Measurements from ENCODE around the gene SEPTIN3. TPM values are rescaled to one million over a fixed set of nuclear protein-coding genes. Genes with fewer than 3 reads are reported as not detected.

Gene SEPTIN3
- total and polyA plus RNA-seq, 2 experiments from 2014 or later, result 2.9 to 3.9 TPM

GRCh38 chr22:42001706-42002105 is 32.5 kb downstream of the SEPTIN3 start:
- TF ChIP-seq CTCF (IDR thresholded peaks at IDR 0.05; ENCODE audit: low read depth, low read length), result no peak

GRCh38 chr22:42007922-42008321 is 38.7 kb downstream of the SEPTIN3 start:
- Histone ChIP-seq H3K9me3 (ENCODE audit: low read depth) (no peaks in the 10 kb centered on the region), H3K27ac (no peak overlapping the region), H3K4me1 (ENCODE audit: low read depth) (no peaks in the 10 kb centered on the region), H3K36me3 (no peaks in the 10 kb centered on the region), H3K27me3 (no peaks in the 10 kb centered on the region), H3K4me3 (no peak overlapping the region)
- TF ChIP-seq CTCF (IDR thresholded peaks at IDR 0.05; ENCODE audit: low read depth, low read length), result no peak
- no peak for DNase-seq (ENCODE audit: low read depth in 1 of 2, low spot score in 1 of 2)

More at GRCh38 chr22:42001706-42002105, 32.5 kb downstream of the SEPTIN3 start:
- H3K4me1 ChIP-seq (ENCODE audit: low read depth), result no peaks in the 10 kb centered on the region
- H3K4me3 ChIP-seq, result no peak overlapping the region
- DNase-seq (ENCODE audit: low read depth in 1 of 2, low spot score in 1 of 2), result no peak
- no peaks in the 10 kb centered on the region for H3K36me3 ChIP-seq
- H3K27me3 ChIP-seq, result no peaks in the 10 kb centered on the region
- no peaks in the 10 kb centered on the region for H3K9me3 ChIP-seq (ENCODE audit: low read depth)
- H3K27ac ChIP-seq, result no peak overlapping the region

- TF ChIP-seq CTCF (IDR thresholded peaks at IDR 0.05; ENCODE audit: low read depth, low read length), result no peak
- no peaks in the 10 kb centered on the region for H3K4me1 ChIP-seq (ENCODE audit: low read depth)
Observed at GRCh38 chr22:42010778-42011177, 41.5 kb downstream of the SEPTIN3 start.

GRCh38 chr22:42013385-42013784 is 44.1 kb downstream of the SEPTIN3 start:
- Histone ChIP-seq H3K27me3 (peaks cover 2% of the 10 kb centered on the region), H3K4me3 (no peak overlapping the region), H3K36me3 (no peaks in the 10 kb centered on the region), H3K27ac (no peak overlapping the region), H3K4me1 (ENCODE audit: low read depth) (no peaks in the 10 kb centered on the region), H3K9me3 (ENCODE audit: low read depth) (no peaks in the 10 kb centered on the region)
- no peak for TF ChIP-seq CTCF (IDR thresholded peaks at IDR 0.05; ENCODE audit: low read depth, low read length)
- no peak for DNase-seq (ENCODE audit: low read depth in 1 of 2, low spot score in 1 of 2)

More at GRCh38 chr22:42010778-42011177, 41.5 kb downstream of the SEPTIN3 start:
- DNase-seq (ENCODE audit: low read depth in 1 of 2, low spot score in 1 of 2), result no peak
- Histone ChIP-seq H3K27ac (no peak overlapping the region), H3K4me3 (no peak overlapping the region), H3K27me3 (no peaks in the 10 kb centered on the region), H3K36me3 (no peaks in the 10 kb centered on the region), H3K9me3 (ENCODE audit: low read depth) (no peaks in the 10 kb centered on the region)

- no peak overlapping the region for H3K4me3 ChIP-seq
- H3K9me3 ChIP-seq (ENCODE audit: low read depth), result no peaks in the 10 kb centered on the region
- no peak for TF ChIP-seq CTCF (IDR thresholded peaks at IDR 0.05; ENCODE audit: low read depth, low read length)
- no peaks in the 10 kb centered on the region for H3K4me1 ChIP-seq (ENCODE audit: low read depth)
- peaks cover 2% of the 10 kb centered on the region for H3K27me3 ChIP-seq
- no peak for DNase-seq (ENCODE audit: low read depth in 1 of 2, low spot score in 1 of 2)
- no peak overlapping the region for H3K27ac ChIP-seq
- H3K36me3 ChIP-seq, result no peaks in the 10 kb centered on the region
Observed at GRCh38 chr22:42016111-42016510, 46.9 kb downstream of the SEPTIN3 start.

GRCh38 chr22:42018224-42018623 is 49.0 kb downstream of the SEPTIN3 start:
- no peaks in the 10 kb centered on the region for H3K9me3 ChIP-seq (ENCODE audit: low read depth)
- TF ChIP-seq CTCF (IDR thresholded peaks at IDR 0.05; ENCODE audit: low read depth, low read length), result no peak
- no peak overlapping the region for H3K27ac ChIP-seq
- H3K4me1 ChIP-seq (ENCODE audit: low read depth), result no peaks in the 10 kb centered on the region
- H3K4me3 ChIP-seq, result no peak overlapping the region
- no peak for DNase-seq (ENCODE audit: low read depth in 1 of 2, low spot score in 1 of 2)
- H3K27me3 ChIP-seq, result peaks cover 2% of the 10 kb centered on the region
- H3K36me3 ChIP-seq, result no peaks in the 10 kb centered on the region

All from cardiac muscle cell (in vitro differentiated cells and primary cell).